D721Med (cell line): Measurements from ENCODE around the gene PRR16.
A peak's percentile ranks its signal among the peaks of the same experiment; 100 is the strongest.

Experiments
- DNase-seq: peaks from one replicate; pipeline ENCODE4 v3.0.0; 2011; ENCODE audit warnings: low spot score; ENCODE audit not compliant: insufficient read length
- FAIRE-seq: peaks from 2 replicates; lab custom pipeline; 2011; peaks lifted over from hg19 to GRCh38; lab: Jason Lieb, UNC
- CTCF ChIP-seq: IDR thresholded peaks from 2 replicates; pipeline ENCODE4 v1.5.1; 2012; ENCODE audit warnings: mild to moderate bottlenecking, control low read depth; ENCODE audit not compliant: insufficient read depth; ENCODE audit errors: missing control alignments

The PRR16 gene

GRCh38 chr5:120609570-120609969 lies 145.5 kb downstream of the PRR16 start:
- no peak for TF ChIP-seq CTCF
- FAIRE-seq (no peak), DNase-seq (no peak)

GRCh38 chr5:120610145-120610544 lies 146.0 kb downstream of the PRR16 start:
- no peak for TF ChIP-seq CTCF
- DNase-seq (no peak), FAIRE-seq (no peak)

GRCh38 chr5:120613729-120614128 lies 149.6 kb downstream of the PRR16 start:
- FAIRE-seq (no peak), DNase-seq (no peak)
- no peak for TF ChIP-seq CTCF

- no peak for TF ChIP-seq CTCF
- FAIRE-seq (no peak), DNase-seq (no peak)
These were observed 150.6 kb downstream of the PRR16 start for GRCh38 chr5:120614531-120615180.

GRCh38 chr5:120615967-120616645 lies 152.0 kb downstream of the PRR16 start:
- FAIRE-seq (no peak), DNase-seq (no peak)
- TF ChIP-seq CTCF: no peak

- DNase-seq (no peak), FAIRE-seq (peak; percentile 98)
- no peak for TF ChIP-seq CTCF
These were observed 157.2 kb downstream of the PRR16 start for GRCh38 chr5:120621339-120621738.

- DNase-seq (no peak), FAIRE-seq (no peak)
- TF ChIP-seq CTCF: no peak
These were observed 160.0 kb downstream of the PRR16 start for GRCh38 chr5:120624021-120624563.
